GM23338 (cell line): ENCODE data around the gene ZYG11A. TPM values are rescaled to one million over a fixed set of nuclear protein-coding genes. Genes with fewer than 3 reads are reported as not detected.

ENCODE experiments used
- ATAC-seq: fragments of 200-7000 bp; cut with Tn5 transposase; 3 replicates; pipeline ENCODE4 v1.9.1; 2020
- DNase-seq: peaks from one replicate; pipeline ENCODE4 v3.0.0-alpha.2; 2015; ENCODE audit warnings: low spot score
- H2AFZ ChIP-seq: fragments of 200-600 bp; sonication (generic); 2 replicates; pipeline ENCODE4 v1.8.0; 2016; ENCODE audit warnings: antibody characterized with exemption, mild to moderate bottlenecking, moderate library complexity
- H3F3A ChIP-seq: fragments of 200-600 bp; sonication (generic); replicated peaks from 2 replicates; pipeline ENCODE4 v1.8.0; 2017; ENCODE audit warnings: antibody characterized with exemption, mixed run types, low read depth
- H3K27ac ChIP-seq: fragments of 200-600 bp; sonication (generic); 2 replicates; pipeline ENCODE4 v1.6.1; 2016; ENCODE audit warnings: low read depth
- H3K27me3 ChIP-seq: fragments of 200-600 bp; sonication (generic); 2 replicates; pipeline ENCODE4 v1.8.0; 2016; ENCODE audit warnings: mild to moderate bottlenecking, mixed run types, moderate library complexity; ENCODE audit not compliant: insufficient read depth
- H3K36me3 ChIP-seq: fragments of 200-600 bp; sonication (generic); 2 replicates; pipeline ENCODE4 v1.8.0; 2016; ENCODE audit warnings: mild to moderate bottlenecking; ENCODE audit not compliant: insufficient read depth
- H3K4me1 ChIP-seq: fragments of 200-600 bp; sonication (generic); 2 replicates; pipeline ENCODE4 v1.8.0; 2016; ENCODE audit warnings: mild to moderate bottlenecking, moderate library complexity; ENCODE audit not compliant: insufficient read depth
- H3K4me2 ChIP-seq: fragments of 200-600 bp; sonication (generic); 2 replicates; pipeline ENCODE4 v1.7.1; 2017; ENCODE audit warnings: mixed run types
- H3K4me3 ChIP-seq: fragments of 200-600 bp; sonication (generic); 2 replicates; pipeline ENCODE4 v1.6.1; 2016; ENCODE audit warnings: mixed run types
- H3K79me2 ChIP-seq: fragments of 200-600 bp; sonication (generic); replicated peaks from 2 replicates; pipeline ENCODE4 v1.8.0; 2017; ENCODE audit warnings: mild to moderate bottlenecking; ENCODE audit not compliant: insufficient read depth
- H3K9me2 ChIP-seq: fragments of 200-600 bp; sonication (generic); 2 replicates; pipeline ENCODE4 v1.8.0; 2017; ENCODE audit not compliant: insufficient read depth
- H4K20me1 ChIP-seq: fragments of 200-600 bp; sonication (generic); replicated peaks from 2 replicates; pipeline ENCODE4 v1.8.0; 2017; ENCODE audit warnings: mild to moderate bottlenecking; ENCODE audit not compliant: insufficient read depth
- H3K27ac Mint-ChIP-seq: 2 replicates; pipeline ENCODE4 v1.8.0; 2020; ENCODE audit warnings: inconsistent platforms, mild to moderate bottlenecking, moderate library complexity, mixed read lengths
- H3K27me3 Mint-ChIP-seq: 3 replicates; pipeline ENCODE4 v1.8.0; 2022; ENCODE audit warnings: low read depth, mild to moderate bottlenecking, moderate library complexity, mixed read lengths, inconsistent platforms; ENCODE audit not compliant: insufficient read depth, poor library complexity
- H3K36me3 Mint-ChIP-seq: 3 replicates; pipeline ENCODE4 v1.8.0; 2021; ENCODE audit warnings: low read depth, mild to moderate bottlenecking, inconsistent platforms, moderate library complexity, mixed read lengths
- H3K4me1 Mint-ChIP-seq: 3 replicates; pipeline ENCODE4 v1.8.0; 2020; ENCODE audit warnings: mild to moderate bottlenecking, inconsistent platforms, mixed read lengths
- H3K4me3 Mint-ChIP-seq: 3 replicates; pipeline ENCODE4 v1.8.0; 2021; ENCODE audit warnings: moderate library complexity, mild to moderate bottlenecking, inconsistent platforms, mixed read lengths
- H3K9me3 Mint-ChIP-seq: 3 replicates; pipeline ENCODE4 v1.8.0; 2020; ENCODE audit warnings: moderate library complexity, mild to moderate bottlenecking, inconsistent platforms, mixed read lengths
- CREB1 ChIP-seq: fragments of 250-450 bp; sonication (Bioruptor Pico); IDR thresholded peaks from 2 replicates; pipeline ENCODE4 v1.5.0; 2020; ENCODE audit warnings: low read depth, mild to moderate bottlenecking, moderate library complexity
- EZH2 ChIP-seq: fragments of 200-600 bp; sonication (generic); IDR thresholded peaks from one replicate; pipeline ENCODE4 v1.8.0; 2017; ENCODE audit warnings: antibody characterized with exemption, mild to moderate bottlenecking, low read depth; ENCODE audit not compliant: unreplicated experiment
- EZH2phosphoT487 ChIP-seq: fragments of 200-600 bp; sonication (generic); IDR thresholded peaks from one replicate; pipeline ENCODE4 v1.8.1; 2018; ENCODE audit warnings: antibody characterized with exemption; ENCODE audit not compliant: unreplicated experiment
- POLR2AphosphoS5 ChIP-seq: IDR thresholded peaks from 2 replicates; pipeline ENCODE4 v1.6.1; 2016; ENCODE audit warnings: antibody characterized with exemption, low read depth
- ZNF114 ChIP-seq: fragments of 250-450 bp; sonication (Bioruptor Pico); IDR thresholded peaks from 2 replicates; pipeline ENCODE4 v1.5.0; 2020; ENCODE audit warnings: mild to moderate bottlenecking, moderate library complexity
- ZNF331 ChIP-seq: fragments of 250-450 bp; sonication (Bioruptor Pico); IDR thresholded peaks from 2 replicates; pipeline ENCODE4 v1.5.0; 2020; ENCODE audit warnings: low read depth, mild to moderate bottlenecking, moderate library complexity
- polyA plus RNA-seq: library from polyadenylated mRNA; unstranded; fragments of >200 nt; fragmentation: Nextera tagmentation; extraction: Ambion mirVana; gene quantifications from 2 replicates; pipeline ENCODE4 v1.2.1, GENCODE V29; 2016
- total RNA-seq: library from RNA; depleted of rRNA; stranded (reverse); fragments of >200 nt; shearing (Covaris generic); gene quantifications from 2 replicates; pipeline ENCODE4 v1.2.3, GENCODE V29; 2014
- TF ChIP-seq, protein P1 (sequence below): IDR thresholded peaks from one replicate; pipeline ENCODE4 v1.6.1; 2018; ENCODE audit warnings: antibody characterized with exemption; ENCODE audit not compliant: unreplicated experiment
- TF ChIP-seq, protein P2 (sequence below): fragments of 250-450 bp; sonication (Bioruptor Pico); IDR thresholded peaks from 2 replicates; pipeline ENCODE4 v1.5.0; 2020; ENCODE audit warnings: mild to moderate bottlenecking, moderate library complexity
- TF ChIP-seq, protein P3 (sequence below), 2 experiments: fragments of 200-600 bp in 1 of 2; sonication (generic) in 1 of 2; conservative IDR thresholded peaks; 2 replicates each; pipeline versions ENCODE4 v1.5.1 to v1.6.1; 2016 to 2017; ENCODE audit warnings: antibody characterized with exemption in 2 of 2, low read depth in 2 of 2, mild to moderate bottlenecking in 2 of 2, moderate library complexity in 1 of 2

Gene ZYG11A
- total and polyA plus RNA-seq, 2 experiments from 2014 or later = 1.3 to 4.8 TPM

DNA sequence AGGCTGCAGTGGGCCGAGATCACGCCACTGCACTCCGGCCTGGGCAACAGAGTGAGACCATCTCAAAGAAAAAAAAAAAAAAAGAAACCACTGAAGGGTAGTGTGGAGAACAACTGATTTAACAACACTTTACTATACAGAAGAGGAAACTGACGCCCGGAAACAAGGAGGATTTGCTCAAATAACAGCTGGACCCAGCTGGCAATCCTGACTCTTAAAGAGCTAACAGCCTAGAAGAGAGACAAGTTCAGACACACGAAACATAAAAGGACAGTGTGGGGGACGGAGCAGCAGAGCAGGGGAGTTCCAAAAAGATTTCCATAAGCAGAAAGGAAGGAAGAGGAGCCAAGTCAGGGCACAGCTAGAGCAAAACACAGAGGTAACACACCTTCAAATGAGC lies 74.6 kb downstream of the ZYG11A start (continued):
- TF ChIP-seq, protein P1, sequence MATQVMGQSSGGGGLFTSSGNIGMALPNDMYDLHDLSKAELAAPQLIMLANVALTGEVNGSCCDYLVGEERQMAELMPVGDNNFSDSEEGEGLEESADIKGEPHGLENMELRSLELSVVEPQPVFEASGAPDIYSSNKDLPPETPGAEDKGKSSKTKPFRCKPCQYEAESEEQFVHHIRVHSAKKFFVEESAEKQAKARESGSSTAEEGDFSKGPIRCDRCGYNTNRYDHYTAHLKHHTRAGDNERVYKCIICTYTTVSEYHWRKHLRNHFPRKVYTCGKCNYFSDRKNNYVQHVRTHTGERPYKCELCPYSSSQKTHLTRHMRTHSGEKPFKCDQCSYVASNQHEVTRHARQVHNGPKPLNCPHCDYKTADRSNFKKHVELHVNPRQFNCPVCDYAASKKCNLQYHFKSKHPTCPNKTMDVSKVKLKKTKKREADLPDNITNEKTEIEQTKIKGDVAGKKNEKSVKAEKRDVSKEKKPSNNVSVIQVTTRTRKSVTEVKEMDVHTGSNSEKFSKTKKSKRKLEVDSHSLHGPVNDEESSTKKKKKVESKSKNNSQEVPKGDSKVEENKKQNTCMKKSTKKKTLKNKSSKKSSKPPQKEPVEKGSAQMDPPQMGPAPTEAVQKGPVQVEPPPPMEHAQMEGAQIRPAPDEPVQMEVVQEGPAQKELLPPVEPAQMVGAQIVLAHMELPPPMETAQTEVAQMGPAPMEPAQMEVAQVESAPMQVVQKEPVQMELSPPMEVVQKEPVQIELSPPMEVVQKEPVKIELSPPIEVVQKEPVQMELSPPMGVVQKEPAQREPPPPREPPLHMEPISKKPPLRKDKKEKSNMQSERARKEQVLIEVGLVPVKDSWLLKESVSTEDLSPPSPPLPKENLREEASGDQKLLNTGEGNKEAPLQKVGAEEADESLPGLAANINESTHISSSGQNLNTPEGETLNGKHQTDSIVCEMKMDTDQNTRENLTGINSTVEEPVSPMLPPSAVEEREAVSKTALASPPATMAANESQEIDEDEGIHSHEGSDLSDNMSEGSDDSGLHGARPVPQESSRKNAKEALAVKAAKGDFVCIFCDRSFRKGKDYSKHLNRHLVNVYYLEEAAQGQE = no peak
- TF ChIP-seq ZNF114 (CRISPR knock-in tag) (no peak), EZH2phosphoT487 (no peak), EZH2 (no peak), CREB1 (no peak), POLR2AphosphoS5 (no peak)

DNA sequence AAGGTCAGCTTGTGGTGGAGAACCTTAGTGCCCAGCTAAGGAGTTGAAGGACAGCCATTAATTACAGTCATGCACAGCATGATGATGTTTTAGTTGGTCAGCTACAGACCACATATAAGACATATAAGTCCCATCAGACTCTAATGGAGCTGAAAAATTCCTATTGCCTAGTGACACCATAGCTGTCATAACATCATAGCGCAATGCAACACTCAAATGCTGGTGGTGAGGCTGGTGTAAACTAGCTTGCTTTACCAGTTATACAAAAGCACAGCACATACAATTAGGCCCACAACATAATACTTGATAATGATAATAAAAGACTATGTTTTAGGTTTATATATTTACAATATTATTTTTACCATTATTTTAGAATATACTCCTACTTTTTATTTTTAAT lies 75.0 kb downstream of the ZYG11A start:
- H3K27me3 ChIP-seq = peaks cover 30% of the 10 kb centered on the region
- peaks cover 14% of the 10 kb centered on the region for H3K4me1 ChIP-seq
- no peak for ATAC-seq
- TF ChIP-seq, protein P1 = no peak
- no peak for TF ChIP-seq ZNF331
- TF ChIP-seq EZH2 = no peak
- TF ChIP-seq CREB1 = no peak
- TF ChIP-seq, protein P2, sequence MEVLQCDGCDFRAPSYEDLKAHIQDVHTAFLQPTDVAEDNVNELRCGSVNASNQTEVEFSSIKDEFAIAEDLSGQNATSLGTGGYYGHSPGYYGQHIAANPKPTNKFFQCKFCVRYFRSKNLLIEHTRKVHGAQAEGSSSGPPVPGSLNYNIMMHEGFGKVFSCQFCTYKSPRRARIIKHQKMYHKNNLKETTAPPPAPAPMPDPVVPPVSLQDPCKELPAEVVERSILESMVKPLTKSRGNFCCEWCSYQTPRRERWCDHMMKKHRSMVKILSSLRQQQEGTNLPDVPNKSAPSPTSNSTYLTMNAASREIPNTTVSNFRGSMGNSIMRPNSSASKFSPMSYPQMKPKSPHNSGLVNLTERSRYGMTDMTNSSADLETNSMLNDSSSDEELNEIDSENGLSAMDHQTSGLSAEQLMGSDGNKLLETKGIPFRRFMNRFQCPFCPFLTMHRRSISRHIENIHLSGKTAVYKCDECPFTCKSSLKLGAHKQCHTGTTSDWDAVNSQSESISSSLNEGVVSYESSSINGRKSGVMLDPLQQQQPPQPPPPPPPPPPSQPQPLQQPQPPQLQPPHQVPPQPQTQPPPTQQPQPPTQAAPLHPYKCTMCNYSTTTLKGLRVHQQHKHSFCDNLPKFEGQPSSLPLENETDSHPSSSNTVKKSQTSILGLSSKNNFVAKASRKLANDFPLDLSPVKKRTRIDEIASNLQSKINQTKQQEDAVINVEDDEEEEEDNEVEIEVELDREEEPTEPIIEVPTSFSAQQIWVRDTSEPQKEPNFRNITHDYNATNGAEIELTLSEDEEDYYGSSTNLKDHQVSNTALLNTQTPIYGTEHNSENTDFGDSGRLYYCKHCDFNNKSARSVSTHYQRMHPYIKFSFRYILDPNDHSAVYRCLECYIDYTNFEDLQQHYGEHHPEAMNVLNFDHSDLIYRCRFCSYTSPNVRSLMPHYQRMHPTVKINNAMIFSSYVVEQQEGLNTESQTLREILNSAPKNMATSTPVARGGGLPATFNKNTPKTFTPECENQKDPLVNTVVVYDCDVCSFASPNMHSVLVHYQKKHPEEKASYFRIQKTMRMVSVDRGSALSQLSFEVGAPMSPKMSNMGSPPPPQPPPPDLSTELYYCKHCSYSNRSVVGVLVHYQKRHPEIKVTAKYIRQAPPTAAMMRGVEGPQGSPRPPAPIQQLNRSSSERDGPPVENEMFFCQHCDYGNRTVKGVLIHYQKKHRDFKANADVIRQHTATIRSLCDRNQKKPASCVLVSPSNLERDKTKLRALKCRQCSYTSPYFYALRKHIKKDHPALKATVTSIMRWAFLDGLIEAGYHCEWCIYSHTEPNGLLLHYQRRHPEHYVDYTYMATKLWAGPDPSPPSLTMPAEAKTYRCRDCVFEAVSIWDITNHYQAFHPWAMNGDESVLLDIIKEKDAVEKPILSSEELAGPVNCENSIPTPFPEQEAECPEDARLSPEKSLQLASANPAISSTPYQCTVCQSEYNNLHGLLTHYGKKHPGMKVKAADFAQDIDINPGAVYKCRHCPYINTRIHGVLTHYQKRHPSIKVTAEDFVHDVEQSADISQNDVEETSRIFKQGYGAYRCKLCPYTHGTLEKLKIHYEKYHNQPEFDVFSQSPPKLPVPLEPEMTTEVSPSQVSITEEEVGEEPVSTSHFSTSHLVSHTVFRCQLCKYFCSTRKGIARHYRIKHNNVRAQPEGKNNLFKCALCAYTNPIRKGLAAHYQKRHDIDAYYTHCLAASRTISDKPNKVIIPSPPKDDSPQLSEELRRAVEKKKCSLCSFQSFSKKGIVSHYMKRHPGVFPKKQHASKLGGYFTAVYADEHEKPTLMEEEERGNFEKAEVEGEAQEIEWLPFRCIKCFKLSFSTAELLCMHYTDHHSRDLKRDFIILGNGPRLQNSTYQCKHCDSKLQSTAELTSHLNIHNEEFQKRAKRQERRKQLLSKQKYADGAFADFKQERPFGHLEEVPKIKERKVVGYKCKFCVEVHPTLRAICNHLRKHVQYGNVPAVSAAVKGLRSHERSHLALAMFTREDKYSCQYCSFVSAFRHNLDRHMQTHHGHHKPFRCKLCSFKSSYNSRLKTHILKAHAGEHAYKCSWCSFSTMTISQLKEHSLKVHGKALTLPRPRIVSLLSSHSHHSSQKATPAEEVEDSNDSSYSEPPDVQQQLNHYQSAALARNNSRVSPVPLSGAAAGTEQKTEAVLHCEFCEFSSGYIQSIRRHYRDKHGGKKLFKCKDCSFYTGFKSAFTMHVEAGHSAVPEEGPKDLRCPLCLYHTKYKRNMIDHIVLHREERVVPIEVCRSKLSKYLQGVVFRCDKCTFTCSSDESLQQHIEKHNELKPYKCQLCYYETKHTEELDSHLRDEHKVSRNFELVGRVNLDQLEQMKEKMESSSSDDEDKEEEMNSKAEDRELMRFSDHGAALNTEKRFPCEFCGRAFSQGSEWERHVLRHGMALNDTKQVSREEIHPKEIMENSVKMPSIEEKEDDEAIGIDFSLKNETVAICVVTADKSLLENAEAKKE (CRISPR knock-in tag) = no peak
- TF ChIP-seq, protein P3, sequence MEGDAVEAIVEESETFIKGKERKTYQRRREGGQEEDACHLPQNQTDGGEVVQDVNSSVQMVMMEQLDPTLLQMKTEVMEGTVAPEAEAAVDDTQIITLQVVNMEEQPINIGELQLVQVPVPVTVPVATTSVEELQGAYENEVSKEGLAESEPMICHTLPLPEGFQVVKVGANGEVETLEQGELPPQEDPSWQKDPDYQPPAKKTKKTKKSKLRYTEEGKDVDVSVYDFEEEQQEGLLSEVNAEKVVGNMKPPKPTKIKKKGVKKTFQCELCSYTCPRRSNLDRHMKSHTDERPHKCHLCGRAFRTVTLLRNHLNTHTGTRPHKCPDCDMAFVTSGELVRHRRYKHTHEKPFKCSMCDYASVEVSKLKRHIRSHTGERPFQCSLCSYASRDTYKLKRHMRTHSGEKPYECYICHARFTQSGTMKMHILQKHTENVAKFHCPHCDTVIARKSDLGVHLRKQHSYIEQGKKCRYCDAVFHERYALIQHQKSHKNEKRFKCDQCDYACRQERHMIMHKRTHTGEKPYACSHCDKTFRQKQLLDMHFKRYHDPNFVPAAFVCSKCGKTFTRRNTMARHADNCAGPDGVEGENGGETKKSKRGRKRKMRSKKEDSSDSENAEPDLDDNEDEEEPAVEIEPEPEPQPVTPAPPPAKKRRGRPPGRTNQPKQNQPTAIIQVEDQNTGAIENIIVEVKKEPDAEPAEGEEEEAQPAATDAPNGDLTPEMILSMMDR (conservative IDR thresholded peaks at IDR 0.05; ENCODE audit: low read depth in 2 of 2) = no peak
- TF ChIP-seq POLR2AphosphoS5 = no peak

More for the DNA sequence above, 75.0 kb downstream of the ZYG11A start:
- Mint-ChIP-seq H3K4me1 (no peaks in the 10 kb centered on the region; the same call in 1 of the 3 replicates), H3K36me3 (peaks cover 7% of the 10 kb centered on the region; the same call in 2 of the 3 replicates), H3K9me3 (peaks cover 12% of the 10 kb centered on the region; the same call in 2 of the 3 replicates), H3K27ac (no peak overlapping the region), H3K4me3 (no peak overlapping the region), H3K27me3 (peaks cover 26% of the 10 kb centered on the region)
- no peaks in the 10 kb centered on the region; the same call in 1 of the 2 replicates for H3F3A ChIP-seq
- no peaks in the 10 kb centered on the region for H3K79me2 ChIP-seq
- H4K20me1 ChIP-seq = no peaks in the 10 kb centered on the region
- H3K9me2 ChIP-seq = no peaks in the 10 kb centered on the region
- no peak overlapping the region for H2AFZ ChIP-seq
- DNase-seq = no peak
- H3K36me3 ChIP-seq = no peaks in the 10 kb centered on the region
- no peak overlapping the region for H3K4me2 ChIP-seq
- H3K4me3 ChIP-seq = no peak overlapping the region
- no peak overlapping the region for H3K27ac ChIP-seq
